Liver (tissue), 9 donors: ENCODE measurements around the gene MAD2L1. TPM values are rescaled to one million over a fixed set of nuclear protein-coding genes. Genes with fewer than 3 reads are reported as not detected.
"Not testable (repeated sequence)": the region's sequence is repeated elsewhere in the genome, so short reads cannot be mapped to it uniquely, and the experiment has no call there.

Experiments used
- DNase-seq: peaks from one replicate; pipeline ENCODE4 v3.0.0-alpha.2; 2017; ENCODE audit warnings: low spot score
- H3K27ac ChIP-seq, 2 donors: one replicate each; pipeline ENCODE4 v1.7.0; 2013; ENCODE audit warnings: inconsistent platforms in 2 of 2, low read length in 2 of 2, control low read depth in 1 of 2, low read depth in 1 of 2, mild to moderate bottlenecking in 1 of 2
- H3K27me3 ChIP-seq, 4 donors: one replicate each; pipeline versions ENCODE4 v1.6.1 to v1.7.0; 2013; ENCODE audit warnings: low read length in 3 of 4, inconsistent platforms in 1 of 4, mild to moderate bottlenecking in 1 of 4, moderate library complexity in 1 of 4; ENCODE audit not compliant: control insufficient read depth in 4 of 4, insufficient read depth in 4 of 4
- H3K36me3 ChIP-seq, 4 donors: one replicate each; pipeline versions ENCODE4 v1.6.1 to v1.7.0; 2013; ENCODE audit warnings: low read length in 3 of 4, mild to moderate bottlenecking in 3 of 4, low read depth in 1 of 4, moderate library complexity in 1 of 4; ENCODE audit not compliant: control insufficient read depth in 4 of 4, insufficient read depth in 3 of 4
- H3K4me1 ChIP-seq, 4 donors: one replicate each; pipeline versions ENCODE4 v1.6.1 to v1.7.0; 2013; ENCODE audit warnings: low read length in 3 of 4, mild to moderate bottlenecking in 3 of 4, moderate library complexity in 1 of 4; ENCODE audit not compliant: control insufficient read depth in 4 of 4, insufficient read depth in 4 of 4
- H3K4me3 ChIP-seq, 3 donors: one replicate each; pipeline versions ENCODE4 v1.6.1 to v1.7.0; 2013; ENCODE audit warnings: low read length in 3 of 3, control low read depth in 1 of 3, low read depth in 1 of 3, mild to moderate bottlenecking in 1 of 3
- H3K9ac ChIP-seq, 2 donors: one replicate each; pipeline ENCODE4 v1.7.0; 2013; ENCODE audit warnings: low read length in 2 of 2, mild to moderate bottlenecking in 2 of 2, moderate library complexity in 2 of 2, control low read depth in 1 of 2, low read depth in 1 of 2
- H3K9me3 ChIP-seq, 4 donors: one replicate each; pipeline versions ENCODE4 v1.6.1 to v1.7.0; 2013; ENCODE audit warnings: low read length in 3 of 4; ENCODE audit not compliant: control insufficient read depth in 4 of 4
- CTCF ChIP-seq: fragments of 150-350 bp; IDR thresholded peaks from 2 replicates; pipeline ENCODE4 v1.5.1; 2017; ENCODE audit warnings: improper control_type of control experiment, low read depth, low read length; ENCODE audit not compliant: missing input control
- EGR1 ChIP-seq, 2 donors: IDR thresholded peaks; 2 replicates each; pipeline ENCODE4 v1.6.1; 2016 to 2018; ENCODE audit warnings: antibody characterized with exemption in 2 of 2, low read depth in 2 of 2
- HNF4A ChIP-seq, 2 donors: conservative IDR thresholded peaks; 2 replicates each; pipeline ENCODE4 v1.6.1; 2016; ENCODE audit warnings: antibody characterized with exemption in 2 of 2, mild to moderate bottlenecking in 2 of 2
- HNF4G ChIP-seq: IDR thresholded peaks from 2 replicates; pipeline ENCODE4 v1.6.1; 2016; ENCODE audit warnings: antibody characterized with exemption
- JUND ChIP-seq, 2 donors: IDR thresholded peaks; 2 replicates each; pipeline ENCODE4 v1.6.1; 2016; ENCODE audit warnings: antibody characterized with exemption in 2 of 2
- MAX ChIP-seq: IDR thresholded peaks from 2 replicates; pipeline ENCODE4 v1.6.1; 2016; ENCODE audit warnings: antibody characterized with exemption
- NR2F2 ChIP-seq: IDR thresholded peaks from 2 replicates; pipeline ENCODE4 v1.6.1; 2016; ENCODE audit warnings: antibody characterized with exemption
- RAD21 ChIP-seq, 2 donors: IDR thresholded peaks; 2 replicates each; pipeline ENCODE4 v1.6.1; 2016; ENCODE audit warnings: antibody characterized with exemption in 2 of 2, mild to moderate bottlenecking in 2 of 2
- REST ChIP-seq: IDR thresholded peaks from 2 replicates; pipeline ENCODE4 v1.6.1; 2016; ENCODE audit warnings: antibody characterized with exemption, mild to moderate bottlenecking
- RXRA ChIP-seq, 2 donors: IDR thresholded peaks; 2 replicates each; pipeline ENCODE4 v1.6.1; 2017 to 2018; ENCODE audit warnings: antibody characterized with exemption in 2 of 2, mild to moderate bottlenecking in 1 of 2
- SP1 ChIP-seq: IDR thresholded peaks from 2 replicates; pipeline ENCODE4 v1.6.1; 2018; ENCODE audit warnings: antibody characterized with exemption, mild to moderate bottlenecking
- TAF1 ChIP-seq: conservative IDR thresholded peaks from 2 replicates; pipeline ENCODE4 v1.6.1; 2016; ENCODE audit warnings: antibody characterized with exemption, mild to moderate bottlenecking
- YY1 ChIP-seq: IDR thresholded peaks from 2 replicates; pipeline ENCODE4 v1.6.1; 2016; ENCODE audit warnings: antibody characterized with exemption, mild to moderate bottlenecking
- ZBTB33 ChIP-seq: IDR thresholded peaks from 2 replicates; pipeline ENCODE4 v1.6.1; 2016; ENCODE audit warnings: antibody characterized with exemption
- WGBS: extraction: QIAGEN DNeasy Blood & Tissue Kit; methylation state at CpG from one replicate; pipeline ENCODE4 v1.1.7; 2013; 5-methylcytosine and 5-hydroxymethylcytosine counted together
- polyA plus RNA-seq, 2 donors: library from polyadenylated mRNA; stranded (reverse) in 1 of 2; unstranded in 1 of 2; fragments of 200-250 nt in 1 of 2; fragments of >200 nt in 1 of 2; fragmentation: Nextera tagmentation in 1 of 2; extraction: Ambion mirVana in 1 of 2; gene quantifications; one replicate each; pipeline versions ENCODE4 v1.2.1 to v1.2.3, GENCODE V29; 2013 to 2015
- total RNA-seq, 2 donors: library from RNA; depleted of rRNA; stranded (reverse); fragments of >200 nt; gene quantifications; one replicate each; pipeline ENCODE4 v1.2.3, GENCODE V29; 2014
- donor health status: healthy.
- donor health status: healthy.
- donor health status: healthy.
- donor health status: healthy.
- donor health status: healthy.

MAD2L1 gene
- total and polyA plus RNA-seq, 4 donors, result 0.17 to 28.1 (median 2.3) TPM

GRCh38 chr4:120096508-120097297 is 30.1 kb upstream of the MAD2L1 start:
- Histone ChIP-seq H3K36me3 (no peaks in the 10 kb centered on the region), H3K27ac (no peak overlapping the region), H3K27me3 (no peaks in the 10 kb centered on the region), H3K9me3 (no peaks in the 10 kb centered on the region), H3K4me3 (no peak overlapping the region), H3K9ac (no peak overlapping the region), H3K4me1 (no peaks in the 10 kb centered on the region)
- DNase-seq, result no peak
- TF ChIP-seq ZBTB33 (no peak), SP1 (no peak), NR2F2 (no peak), RXRA (IDR thresholded peaks at IDR 0.05) (no peak), YY1 (no peak)
- WGBS, result 77% methylated on average over 2 of the region's 2 CpGs

GRCh38 chr4:120088507-120088906 is 21.9 kb upstream of the MAD2L1 start:
- Histone ChIP-seq H3K27ac (no peak overlapping the region), H3K36me3 (no peaks in the 10 kb centered on the region), H3K9ac (no peak overlapping the region), H3K4me1 (no peaks in the 10 kb centered on the region), H3K9me3 (no peaks in the 10 kb centered on the region), H3K4me3 (no peak overlapping the region), H3K27me3 (no peaks in the 10 kb centered on the region)
- no peak for DNase-seq
- 81% methylated on average over 2 of the region's 2 CpGs for WGBS
- TF ChIP-seq NR2F2, result no peak
- no peak for TF ChIP-seq HNF4G
- TF ChIP-seq TAF1, result no peak
- TF ChIP-seq CTCF, result no peak
- TF ChIP-seq MAX, result no peak
- no peak for TF ChIP-seq JUND (IDR thresholded peaks at IDR 0.05)
- TF ChIP-seq REST, result no peak
- no peak for TF ChIP-seq HNF4A (conservative IDR thresholded peaks at IDR 0.05)
- no peak for TF ChIP-seq EGR1 (IDR thresholded peaks at IDR 0.05; ENCODE audit: low read depth in 2 of 2)
- no peak for TF ChIP-seq RAD21 (IDR thresholded peaks at IDR 0.05)
- no peak for TF ChIP-seq ZBTB33
- TF ChIP-seq SP1, result no peak

- DNase-seq, H3K9me3 ChIP-seq, H3K9ac ChIP-seq, H3K4me1 ChIP-seq, H3K27ac ChIP-seq, H3K27me3 ChIP-seq, H3K4me3 ChIP-seq, H3K36me3 ChIP-seq: not testable (repeated sequence)
- 45% methylated on average over 1 of the region's 1 CpG for WGBS
Observed at GRCh38 chr4:120088066-120088465, 21.4 kb upstream of the MAD2L1 start.
